Inflammatory macrophage treated with lipopolysaccharide for 1 hour (primary cell): ENCODE data around the gene C12orf57.
A peak's percentile ranks its signal among the peaks of the same experiment; 100 is the strongest.

Source experiments
- DNase-seq, 2 donors: peaks; one replicate each; pipeline ENCODE4 v3.0.0-alpha.2; 2020 to 2022

C12orf57 gene

DNA sequence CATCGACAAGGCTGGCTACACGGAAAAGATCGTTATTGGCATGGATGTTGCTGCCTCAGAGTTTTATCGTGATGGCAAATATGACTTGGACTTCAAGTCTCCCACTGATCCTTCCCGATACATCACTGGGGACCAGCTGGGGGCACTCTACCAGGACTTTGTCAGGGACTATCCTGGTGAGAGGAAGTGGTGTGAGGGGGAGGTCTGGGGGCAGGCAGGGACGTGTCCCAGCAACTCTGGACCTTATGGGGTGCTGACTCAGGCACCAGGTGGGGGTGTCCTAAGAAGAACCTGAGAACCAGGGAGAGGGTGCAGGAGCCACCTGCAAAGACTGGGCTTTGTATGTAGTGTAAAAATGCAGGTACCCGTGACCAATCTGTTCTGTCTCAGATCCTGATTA lies 24.2 kb upstream of the C12orf57 start:
- DNase-seq: no peak

DNA sequence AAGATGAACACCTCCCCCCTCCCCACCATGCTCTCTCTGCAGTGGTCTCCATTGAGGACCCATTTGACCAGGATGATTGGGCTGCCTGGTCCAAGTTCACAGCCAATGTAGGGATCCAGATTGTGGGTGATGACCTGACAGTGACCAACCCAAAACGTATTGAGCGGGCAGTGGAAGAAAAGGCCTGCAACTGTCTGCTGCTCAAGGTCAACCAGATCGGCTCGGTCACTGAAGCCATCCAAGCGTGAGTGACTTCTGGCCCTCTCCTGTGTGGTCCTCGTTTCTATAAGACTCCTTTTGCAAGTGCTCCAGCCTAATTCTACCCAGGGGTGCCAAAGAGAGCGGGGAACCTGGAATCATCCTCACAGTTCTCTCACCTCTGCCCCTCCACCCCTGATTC lies 22.3 kb upstream of the C12orf57 start:
- DNase-seq: no peak

DNA sequence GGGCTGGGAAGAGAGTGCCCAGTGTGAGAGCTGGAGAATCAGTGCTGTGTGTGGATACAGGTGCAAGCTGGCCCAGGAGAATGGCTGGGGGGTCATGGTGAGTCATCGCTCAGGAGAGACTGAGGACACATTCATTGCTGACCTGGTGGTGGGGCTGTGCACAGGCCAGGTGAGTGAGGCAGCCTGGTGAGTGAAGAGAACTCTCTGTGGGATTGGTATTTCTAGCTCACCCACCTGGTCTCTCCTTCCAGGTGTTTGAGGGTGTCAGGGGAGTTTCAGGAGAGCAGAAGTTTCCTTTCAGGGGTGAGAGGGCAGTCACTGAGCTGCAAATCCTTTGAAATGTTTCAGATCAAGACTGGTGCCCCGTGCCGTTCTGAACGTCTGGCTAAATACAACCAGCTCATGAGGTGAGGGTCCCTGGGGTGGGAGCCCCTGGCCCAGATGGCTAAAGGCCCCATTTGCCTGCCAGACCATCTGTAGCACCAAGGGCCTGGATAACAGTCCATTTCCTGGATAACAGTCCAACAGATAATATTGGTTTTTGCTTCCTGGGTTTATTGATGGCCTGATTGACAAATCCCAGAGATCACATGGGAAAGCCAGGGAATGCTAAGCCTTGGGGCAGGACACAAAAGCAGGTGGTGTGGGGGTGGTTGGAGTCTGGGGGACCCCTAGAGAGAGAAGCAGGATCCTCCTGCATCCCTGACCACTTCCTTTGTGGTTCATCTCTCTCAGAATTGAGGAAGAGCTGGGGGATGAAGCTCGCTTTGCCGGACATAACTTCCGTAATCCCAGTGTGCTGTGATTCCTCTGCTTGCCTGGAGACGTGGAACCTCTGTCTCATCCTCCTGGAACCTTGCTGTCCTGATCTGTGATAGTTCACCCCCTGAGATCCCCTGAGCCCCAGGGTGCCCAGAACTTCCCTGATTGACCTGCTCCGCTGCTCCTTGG lies 21.6 kb upstream of the C12orf57 start:
- DNase-seq: peak; percentile 39 to 52

DNA sequence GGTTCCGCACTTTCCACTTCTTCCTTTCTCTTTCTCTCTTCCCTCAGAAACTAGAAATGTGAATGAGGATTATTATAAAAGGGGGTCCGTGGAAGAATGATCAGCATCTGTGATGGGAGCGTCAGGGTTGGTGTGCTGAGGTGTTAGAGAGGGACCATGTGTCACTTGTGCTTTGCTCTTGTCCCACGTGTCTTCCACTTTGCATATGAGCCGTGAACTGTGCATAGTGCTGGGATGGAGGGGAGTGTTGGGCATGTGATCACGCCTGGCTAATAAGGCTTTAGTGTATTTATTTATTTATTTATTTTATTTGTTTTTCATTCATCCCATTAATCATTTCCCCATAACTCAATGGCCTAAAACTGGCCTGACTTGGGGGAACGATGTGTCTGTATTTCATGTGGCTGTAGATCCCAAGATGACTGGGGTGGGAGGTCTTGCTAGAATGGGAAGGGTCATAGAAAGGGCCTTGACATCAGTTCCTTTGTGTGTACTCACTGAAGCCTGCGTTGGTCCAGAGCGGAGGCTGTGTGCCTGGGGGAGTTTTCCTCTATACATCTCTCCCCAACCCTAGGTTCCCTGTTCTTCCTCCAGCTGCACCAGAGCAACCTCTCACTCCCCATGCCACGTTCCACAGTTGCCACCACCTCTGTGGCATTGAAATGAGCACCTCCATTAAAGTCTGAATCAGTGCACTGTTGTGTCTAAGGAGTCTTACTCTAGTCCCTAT lies 20.7 kb upstream of the C12orf57 start:
- DNase-seq: no peak

DNA sequence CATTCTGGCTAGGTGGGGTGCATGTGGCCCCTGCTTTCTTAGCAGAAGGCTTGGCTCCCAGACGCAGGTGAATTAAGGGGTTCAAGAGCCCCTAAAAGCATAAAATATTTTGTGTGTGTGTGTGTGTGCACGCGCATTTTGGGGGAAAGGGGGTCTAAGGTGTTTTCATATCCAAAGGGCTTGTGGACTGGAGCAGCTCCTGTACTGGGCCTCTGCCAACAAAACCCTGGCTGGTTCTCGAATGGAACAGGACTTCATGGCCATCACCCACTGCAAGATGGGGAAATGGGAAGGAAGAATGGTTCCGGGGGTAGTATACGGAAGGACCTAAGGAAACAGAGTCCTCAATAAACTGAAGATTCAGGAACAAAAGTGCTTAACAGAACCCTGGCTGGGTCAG lies 20.0 kb upstream of the C12orf57 start:
- no peak for DNase-seq

DNA sequence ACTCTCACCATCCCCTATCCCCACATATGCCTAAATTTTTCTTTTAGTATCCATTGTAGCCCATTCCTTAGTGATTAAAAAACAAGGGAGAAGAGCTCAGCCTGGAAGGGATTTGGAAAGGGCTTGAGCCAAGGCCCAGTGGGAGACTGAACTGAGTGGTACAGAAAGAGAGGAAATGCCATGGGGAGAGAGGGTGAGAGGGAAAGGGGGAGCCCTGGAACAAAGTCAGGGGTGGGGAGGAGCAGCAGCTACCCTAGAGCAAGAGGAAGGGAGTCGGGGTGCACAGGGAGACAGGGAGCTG lies 18.6 kb upstream of the C12orf57 start:
- no peak for DNase-seq

DNA sequence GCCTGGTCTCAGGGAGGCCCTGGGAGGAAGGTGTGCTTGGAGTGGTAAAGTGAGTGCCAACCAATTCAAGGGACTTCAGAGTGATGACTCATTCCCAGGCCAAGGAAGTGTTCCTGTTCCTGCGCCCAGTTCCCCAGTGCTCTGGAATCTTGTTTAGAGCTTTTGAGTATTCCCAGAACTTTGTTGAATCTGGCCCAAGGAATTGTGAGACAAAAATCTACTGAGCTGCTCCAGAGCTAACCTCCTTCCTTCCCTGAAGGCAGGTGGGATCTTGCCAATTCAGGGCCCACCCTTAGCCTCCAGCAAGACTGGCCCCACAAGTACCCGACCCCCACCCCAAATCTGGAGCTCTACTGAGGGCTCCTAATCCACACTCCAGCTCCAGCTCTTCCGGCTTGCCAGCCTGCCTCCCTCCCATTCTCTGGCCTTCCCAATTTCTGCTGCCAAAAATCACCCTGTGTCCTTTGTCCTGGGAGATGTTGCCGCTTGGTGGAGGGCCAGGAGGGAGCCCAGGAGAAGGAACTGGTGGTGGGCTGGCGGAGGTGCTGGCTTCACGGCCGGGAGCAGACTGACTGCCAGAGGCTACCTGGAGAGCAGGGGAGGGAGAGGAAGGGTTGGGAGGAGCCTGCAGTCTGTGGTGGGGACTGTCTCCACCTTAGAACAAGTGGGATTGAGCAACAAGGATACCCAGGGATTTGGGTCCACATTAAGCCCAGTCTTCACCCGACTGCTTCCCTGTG lies 18.1 kb upstream of the C12orf57 start:
- DNase-seq: no peak

DNA sequence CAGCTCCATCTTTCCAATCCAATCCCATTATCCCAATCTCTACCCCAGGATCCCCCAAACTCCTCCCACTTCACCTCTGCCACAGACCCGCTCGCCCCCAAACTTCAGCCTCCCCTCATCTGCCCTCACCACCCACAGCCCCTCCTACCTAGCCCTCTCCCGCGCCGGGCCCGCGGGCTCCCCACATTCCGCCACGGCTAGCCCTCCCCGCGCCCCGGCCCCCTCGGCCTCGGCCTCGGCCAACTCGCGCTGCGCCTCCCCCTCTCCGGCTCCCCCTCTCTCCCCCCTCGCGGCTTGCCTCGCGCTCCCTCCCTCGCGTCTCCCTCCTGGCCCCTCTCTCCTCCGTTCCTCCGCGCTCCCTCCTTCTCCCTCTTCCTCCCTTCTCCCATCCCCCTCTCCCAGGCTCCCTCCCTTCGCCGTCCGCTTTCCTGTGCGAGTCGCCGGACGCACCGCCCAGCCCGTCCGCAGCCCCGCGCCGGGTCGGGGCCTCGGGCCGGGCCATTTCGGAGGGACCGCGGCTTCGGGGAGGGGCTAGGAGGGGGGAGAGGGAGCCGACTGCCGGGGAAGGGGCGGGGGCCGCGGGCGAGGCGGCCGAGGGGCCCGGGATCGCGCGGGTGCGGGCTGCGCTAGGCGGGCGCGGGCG lies 16.3 kb upstream of the C12orf57 start, which contains the start of gene ATN1:
ATN1 (plus strand) TSS at position 581 of the 643 bp plus-strand sequence. CDS start 6,043 bp downstream, outside the sequence.
- no peak for DNase-seq

DNA sequence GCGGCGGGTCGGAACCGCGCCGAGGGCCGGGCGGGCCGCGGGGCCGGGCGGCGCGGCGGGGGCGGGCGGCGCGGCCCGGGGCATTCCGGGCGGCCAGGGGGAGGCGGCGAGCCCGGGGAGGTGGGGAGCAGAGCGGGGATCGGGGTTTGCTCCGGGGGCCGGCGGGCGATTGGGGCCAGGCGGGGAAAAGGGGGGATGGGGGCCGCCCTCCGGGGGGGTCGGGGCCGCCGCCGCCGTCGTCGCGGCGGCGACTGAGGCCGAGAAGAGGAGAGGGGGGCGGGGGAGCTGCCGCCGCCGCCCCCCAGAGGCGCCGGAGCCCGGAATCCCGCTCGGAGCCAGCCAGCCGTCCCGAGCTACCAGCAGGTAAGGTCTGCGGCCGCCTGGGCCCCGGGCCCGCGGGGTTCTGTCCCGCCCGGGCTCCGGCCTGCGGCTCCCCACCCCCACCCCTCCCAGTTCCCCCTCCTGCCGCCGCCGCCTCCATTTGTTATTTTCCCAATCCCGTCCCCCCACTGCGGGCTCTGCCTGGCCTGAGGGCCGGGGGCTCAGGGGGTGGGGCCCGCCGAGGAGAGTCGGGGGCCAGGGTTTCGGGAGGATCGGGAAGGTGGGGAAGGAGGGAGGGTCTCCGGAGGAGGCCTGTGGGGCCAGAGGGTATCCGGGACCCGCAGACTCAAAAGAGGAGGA lies 15.7 kb upstream of the C12orf57 start:
- DNase-seq: no peak

DNA sequence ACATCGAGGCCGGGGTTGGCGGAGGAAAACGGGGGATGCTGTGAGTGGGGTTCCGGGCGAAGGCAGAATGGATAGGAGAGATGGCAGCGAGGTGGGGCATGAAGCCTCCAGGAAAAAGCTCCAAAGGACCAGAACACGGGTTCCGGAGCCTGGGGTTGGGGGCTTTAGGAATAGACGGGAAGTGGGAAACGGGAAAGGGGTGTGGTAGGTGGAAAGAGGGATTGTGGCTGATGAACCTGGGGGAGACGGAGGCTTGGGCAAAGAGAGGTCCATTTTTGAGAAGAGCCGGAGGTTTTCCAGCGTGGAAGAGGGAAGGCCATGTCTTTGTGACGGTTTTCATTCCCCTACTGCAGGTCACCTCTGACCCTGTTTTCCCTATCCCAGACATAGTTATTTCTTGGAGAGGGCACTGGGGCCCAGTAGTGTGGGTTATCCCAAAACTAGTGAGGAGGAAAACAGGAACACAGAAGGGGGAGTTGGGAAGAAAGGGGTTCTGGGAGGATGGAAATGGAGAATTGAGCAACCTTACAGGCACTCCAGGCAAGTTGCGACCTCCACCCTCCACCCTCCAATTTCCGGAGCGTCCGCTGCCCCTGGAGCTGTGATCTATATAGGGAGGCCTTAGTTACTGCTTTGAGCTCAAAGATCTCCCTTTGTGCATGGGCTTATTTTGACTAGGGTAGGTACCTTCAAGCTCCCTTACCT lies 15.0 kb upstream of the C12orf57 start:
- DNase-seq: no peak

DNA sequence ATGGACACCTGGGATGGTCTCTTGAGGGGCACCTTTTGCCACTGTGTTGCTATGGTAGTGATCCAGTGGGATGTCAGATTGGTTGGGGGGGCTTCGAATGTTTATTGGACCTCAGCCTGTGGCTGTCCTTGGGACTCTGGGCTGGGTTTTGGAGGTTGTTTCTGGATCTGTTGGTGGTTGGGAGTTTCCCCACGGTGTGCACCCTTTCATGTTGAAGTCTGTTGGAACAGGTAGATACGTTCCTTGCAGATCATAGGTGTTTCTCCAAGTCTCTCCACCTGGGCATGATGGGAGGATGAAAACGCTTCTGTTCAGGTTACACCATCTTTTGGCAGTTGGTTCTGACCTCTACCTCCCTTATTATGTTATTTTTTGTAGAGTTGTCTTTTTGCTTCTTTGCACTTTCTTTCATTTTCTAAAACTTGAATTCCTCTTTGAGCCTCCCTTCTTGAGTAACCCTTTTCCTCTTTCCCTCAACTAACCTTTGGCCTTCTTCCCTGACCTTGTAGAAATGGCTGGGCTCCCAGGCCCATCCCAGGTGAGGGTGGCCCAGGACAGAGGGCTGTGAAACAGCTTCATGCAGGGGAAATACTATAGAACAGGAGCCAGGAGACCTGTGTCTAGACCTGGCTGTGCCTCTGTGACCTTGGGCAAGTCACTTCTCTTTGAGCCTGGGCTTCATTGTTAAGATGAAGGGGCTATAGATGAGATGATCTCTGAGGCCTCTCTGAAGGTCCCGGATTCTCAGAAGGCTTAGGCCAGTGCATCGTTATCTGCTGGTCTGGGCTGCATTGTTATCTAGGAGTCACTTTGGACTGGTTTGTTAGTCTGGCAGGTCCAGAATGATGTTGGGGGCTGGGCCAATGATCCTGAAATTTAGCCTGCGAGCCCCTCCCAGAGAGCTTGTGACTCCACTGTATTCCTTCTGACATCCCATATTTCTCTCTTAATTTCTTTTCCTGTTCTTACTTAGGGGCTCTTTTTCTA lies 14.1 kb upstream of the C12orf57 start:
- DNase-seq: no peak

DNA sequence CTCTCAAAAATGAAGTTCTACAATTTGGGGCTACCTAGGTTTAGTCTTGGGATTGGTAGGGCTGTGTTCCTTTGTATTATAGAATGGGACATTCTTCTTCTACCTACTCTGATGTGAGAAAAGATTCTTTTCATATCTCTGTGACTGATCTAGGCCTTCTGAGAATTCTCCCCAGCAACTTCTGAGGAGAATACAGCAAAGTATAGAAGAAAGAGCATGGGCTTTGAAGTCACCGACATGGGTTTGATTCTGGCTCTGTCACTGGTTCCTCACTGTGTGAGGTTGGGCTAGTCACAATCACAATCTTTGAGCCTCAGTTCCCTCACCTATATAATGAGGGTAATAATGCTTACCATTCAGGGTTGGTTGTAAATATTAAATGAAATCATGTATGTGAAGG lies 11.1 kb upstream of the C12orf57 start:
- no peak for DNase-seq

DNA sequence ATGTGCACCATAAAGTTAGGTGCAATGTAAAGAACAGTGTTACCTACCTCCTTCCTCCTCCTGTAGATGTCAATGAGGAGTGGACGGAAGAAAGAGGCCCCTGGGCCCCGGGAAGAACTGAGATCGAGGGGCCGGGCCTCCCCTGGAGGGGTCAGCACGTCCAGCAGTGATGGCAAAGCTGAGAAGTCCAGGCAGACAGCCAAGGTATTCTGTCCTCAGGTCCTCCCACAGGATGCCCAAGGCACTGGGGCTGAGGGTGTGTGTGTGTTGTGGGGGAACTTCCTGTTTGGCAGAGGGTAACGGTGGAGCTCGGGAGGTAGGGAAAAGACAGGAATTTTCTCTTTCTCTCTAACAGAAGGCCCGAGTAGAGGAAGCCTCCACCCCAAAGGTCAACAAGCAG lies 9.7 kb upstream of the C12orf57 start:
- DNase-seq: no peak

DNA sequence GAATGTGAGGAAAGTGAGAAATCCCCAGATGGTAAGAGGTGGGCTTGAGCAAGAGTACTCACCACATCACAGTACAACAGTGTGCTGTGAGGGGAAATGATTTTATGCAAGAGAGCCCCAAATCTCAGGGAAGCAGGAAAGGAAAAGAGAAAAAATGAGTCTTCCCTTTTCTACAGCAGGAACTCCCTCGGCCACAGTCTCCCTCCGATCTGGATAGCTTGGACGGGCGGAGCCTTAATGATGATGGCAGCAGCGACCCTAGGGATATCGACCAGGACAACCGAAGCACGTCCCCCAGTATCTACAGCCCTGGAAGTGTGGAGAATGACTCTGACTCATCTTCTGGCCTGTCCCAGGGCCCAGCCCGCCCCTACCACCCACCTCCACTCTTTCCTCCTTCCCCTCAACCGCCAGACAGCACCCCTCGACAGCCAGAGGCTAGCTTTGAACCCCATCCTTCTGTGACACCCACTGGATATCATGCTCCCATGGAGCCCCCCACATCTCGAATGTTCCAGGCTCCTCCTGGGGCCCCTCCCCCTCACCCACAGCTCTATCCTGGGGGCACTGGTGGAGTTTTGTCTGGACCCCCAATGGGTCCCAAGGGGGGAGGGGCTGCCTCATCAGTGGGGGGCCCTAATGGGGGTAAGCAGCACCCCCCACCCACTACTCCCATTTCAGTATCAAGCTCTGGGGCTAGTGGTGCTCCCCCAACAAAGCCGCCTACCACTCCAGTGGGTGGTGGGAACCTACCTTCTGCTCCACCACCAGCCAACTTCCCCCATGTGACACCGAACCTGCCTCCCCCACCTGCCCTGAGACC lies 8.2 kb upstream of the C12orf57 start:
- DNase-seq: peak; percentile 61 to 84

DNA sequence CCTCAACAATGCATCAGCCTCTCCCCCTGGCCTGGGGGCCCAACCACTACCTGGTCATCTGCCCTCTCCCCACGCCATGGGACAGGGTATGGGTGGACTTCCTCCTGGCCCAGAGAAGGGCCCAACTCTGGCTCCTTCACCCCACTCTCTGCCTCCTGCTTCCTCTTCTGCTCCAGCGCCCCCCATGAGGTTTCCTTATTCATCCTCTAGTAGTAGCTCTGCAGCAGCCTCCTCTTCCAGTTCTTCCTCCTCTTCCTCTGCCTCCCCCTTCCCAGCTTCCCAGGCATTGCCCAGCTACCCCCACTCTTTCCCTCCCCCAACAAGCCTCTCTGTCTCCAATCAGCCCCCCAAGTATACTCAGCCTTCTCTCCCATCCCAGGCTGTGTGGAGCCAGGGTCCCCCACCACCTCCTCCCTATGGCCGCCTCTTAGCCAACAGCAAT lies 7.6 kb upstream of the C12orf57 start:
- peak in 1 of 2 donors; percentile 37 for DNase-seq

DNA sequence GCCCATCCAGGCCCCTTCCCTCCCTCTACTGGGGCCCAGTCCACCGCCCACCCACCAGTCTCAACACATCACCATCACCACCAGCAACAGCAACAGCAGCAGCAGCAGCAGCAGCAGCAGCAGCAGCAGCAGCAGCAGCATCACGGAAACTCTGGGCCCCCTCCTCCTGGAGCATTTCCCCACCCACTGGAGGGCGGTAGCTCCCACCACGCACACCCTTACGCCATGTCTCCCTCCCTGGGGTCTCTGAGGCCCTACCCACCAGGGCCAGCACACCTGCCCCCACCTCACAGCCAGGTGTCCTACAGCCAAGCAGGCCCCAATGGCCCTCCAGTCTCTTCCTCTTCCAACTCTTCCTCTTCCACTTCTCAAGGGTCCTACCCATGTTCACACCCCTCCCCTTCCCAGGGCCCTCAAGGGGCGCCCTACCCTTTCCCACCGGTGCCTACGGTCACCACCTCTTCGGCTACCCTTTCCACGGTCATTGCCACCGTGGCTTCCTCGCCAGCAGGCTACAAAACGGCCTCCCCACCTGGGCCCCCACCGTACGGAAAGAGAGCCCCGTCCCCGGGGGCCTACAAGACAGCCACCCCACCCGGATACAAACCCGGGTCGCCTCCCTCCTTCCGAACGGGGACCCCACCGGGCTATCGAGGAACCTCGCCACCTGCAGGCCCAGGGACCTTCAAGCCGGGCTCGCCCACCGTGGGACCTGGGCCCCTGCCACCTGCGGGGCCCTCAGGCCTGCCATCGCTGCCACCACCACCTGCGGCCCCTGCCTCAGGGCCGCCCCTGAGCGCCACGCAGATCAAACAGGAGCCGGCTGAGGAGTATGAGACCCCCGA lies 7.0 kb upstream of the C12orf57 start:
- DNase-seq: no peak

DNA sequence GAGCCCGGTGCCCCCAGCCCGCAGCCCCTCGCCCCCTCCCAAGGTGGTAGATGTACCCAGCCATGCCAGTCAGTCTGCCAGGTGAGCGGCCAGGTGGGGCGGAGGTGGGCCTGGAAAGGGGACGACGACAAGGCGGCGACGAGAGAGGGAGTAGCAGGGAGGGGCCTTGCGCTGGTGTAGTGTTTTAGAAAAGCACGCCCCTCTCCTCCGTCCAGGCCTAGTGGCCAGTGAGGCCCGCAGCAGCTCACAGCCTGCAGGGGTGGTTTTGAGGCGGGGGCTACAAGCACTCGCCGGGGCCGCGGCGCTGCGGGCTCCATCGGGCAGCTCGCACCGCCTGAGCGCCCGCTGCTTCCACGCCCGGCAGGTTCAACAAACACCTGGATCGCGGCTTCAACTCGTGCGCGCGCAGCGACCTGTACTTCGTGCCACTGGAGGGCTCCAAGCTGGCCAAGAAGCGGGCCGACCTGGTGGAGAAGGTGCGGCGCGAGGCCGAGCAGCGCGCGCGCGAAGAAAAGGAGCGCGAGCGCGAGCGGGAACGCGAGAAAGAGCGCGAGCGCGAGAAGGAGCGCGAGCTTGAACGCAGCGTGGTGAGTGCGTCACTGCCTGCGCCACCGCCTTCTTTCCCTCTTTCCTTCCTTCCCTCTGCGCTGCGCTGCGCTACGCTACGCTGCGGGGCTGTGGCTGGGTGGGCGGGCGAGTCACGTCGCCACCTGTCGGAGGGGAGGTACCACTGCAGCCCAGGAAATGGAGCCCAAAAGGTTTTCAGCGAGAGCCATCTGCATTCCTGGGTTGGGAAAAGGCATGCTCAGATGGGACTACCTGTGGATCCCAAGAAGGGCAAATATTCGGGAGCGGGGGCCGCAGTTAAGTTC lies 6.1 kb upstream of the C12orf57 start:
- peak; percentile 82 to 93 for DNase-seq
